H1 (cell line): ENCODE measurements around the gene PTPRG. TPM values are rescaled to one million over a fixed set of nuclear protein-coding genes. Genes with fewer than 3 reads are reported as not detected.

Experiments used
- polyA plus RNA-seq, 7 experiments: library from polyadenylated mRNA; depleted of rRNA in 3 of 7; stranded (reverse) in 5 of 7; unstranded in 2 of 7; fragments of >200 nt in 5 of 7; fragments of 200-250 nt in 2 of 7; gene quantifications; 1 replicate in 5 of 7; 2 replicates in 1 of 7; 4 replicates in 1 of 7; pipeline versions ENCODE4 v1.2.1 to v1.2.3, GENCODE V29; 2011 to 2013; ENCODE audit warnings: missing spikeins in 2 of 7, mixed read lengths in 2 of 7
- total RNA-seq: library from RNA; stranded (reverse); fragmentation: NEBNext Ultra II Directional; extraction: Animal tissue kit (Norgen Biotek cat#: 25700); gene quantifications from 2 replicates; pipeline ENCODE4 v1.2.1, GENCODE V29; 2021
- TF ChIP-seq, protein P1 (sequence below): IDR thresholded peaks from 2 replicates; pipeline ENCODE4 v1.6.1; 2012; ENCODE audit warnings: low read length, inconsistent platforms

The PTPRG gene
- total and polyA plus RNA-seq, 2 of the 8 experiments (the other 6 are each of a cell fraction or from before 2014, with no cell fraction given): 23.3 to 96.2 TPM

DNA sequence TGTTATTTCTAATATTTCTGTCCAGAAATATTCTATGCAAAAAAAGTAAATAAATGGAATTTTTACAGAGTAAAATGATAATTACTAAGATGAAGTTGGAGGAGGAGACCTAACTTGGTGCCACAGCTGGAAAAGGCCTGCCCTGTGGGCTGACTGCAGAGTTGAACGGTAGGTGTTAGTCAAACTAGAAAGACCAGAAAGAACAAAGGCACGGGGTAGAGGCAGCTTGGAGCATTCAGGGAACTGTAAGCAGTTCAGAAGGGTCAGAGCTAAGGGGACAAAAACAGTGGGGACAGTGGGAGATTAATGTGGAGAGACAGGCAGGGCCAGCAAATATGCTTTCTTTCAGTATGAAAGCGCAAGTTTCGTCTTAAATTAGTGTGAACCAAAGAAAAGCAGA, 39.3 kb upstream of the PTPRG start (continued):
- TF ChIP-seq, protein P1, sequence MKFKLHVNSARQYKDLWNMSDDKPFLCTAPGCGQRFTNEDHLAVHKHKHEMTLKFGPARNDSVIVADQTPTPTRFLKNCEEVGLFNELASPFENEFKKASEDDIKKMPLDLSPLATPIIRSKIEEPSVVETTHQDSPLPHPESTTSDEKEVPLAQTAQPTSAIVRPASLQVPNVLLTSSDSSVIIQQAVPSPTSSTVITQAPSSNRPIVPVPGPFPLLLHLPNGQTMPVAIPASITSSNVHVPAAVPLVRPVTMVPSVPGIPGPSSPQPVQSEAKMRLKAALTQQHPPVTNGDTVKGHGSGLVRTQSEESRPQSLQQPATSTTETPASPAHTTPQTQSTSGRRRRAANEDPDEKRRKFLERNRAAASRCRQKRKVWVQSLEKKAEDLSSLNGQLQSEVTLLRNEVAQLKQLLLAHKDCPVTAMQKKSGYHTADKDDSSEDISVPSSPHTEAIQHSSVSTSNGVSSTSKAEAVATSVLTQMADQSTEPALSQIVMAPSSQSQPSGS: no peak
